ENCODE measurements around the gene TMEM132D. TPM values are rescaled to one million over a fixed set of nuclear protein-coding genes. Genes with fewer than 3 reads are reported as not detected.

Gene TMEM132D
- total RNA-seq, 4 donors from 2014 or later = not detected

DNA sequence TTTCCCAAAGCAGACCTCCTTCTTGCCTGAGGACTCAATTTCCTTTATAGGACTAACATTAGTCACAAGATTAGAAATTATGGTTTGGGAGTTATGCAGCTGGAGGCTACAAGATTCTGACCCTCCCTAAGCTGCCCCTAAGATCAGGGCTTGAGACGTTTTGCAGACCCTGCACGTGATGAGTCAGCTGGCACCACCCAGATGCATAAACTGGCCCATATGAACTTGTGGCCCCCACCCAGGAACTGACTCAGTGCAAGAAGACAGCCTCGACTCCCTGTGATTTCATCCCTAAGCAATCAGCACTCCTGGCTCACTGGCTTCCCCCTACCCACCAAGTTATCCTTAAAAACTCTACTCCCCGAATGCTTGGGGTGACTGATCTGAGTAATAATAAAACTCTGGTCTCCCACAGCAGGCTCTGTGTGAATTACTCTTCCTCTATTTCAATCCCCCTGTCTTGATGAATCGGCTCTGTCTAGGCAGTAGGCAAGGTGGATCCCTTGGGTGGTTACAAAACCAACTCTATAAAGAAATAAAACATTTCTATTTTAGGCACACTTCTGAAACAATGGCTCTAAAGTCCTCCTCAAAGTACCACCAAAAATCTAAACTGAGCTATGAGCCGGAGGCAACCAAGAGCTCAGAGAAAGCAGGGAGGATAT, 233.4 kb downstream of the TMEM132D start:
- TF ChIP-seq, protein P1, sequence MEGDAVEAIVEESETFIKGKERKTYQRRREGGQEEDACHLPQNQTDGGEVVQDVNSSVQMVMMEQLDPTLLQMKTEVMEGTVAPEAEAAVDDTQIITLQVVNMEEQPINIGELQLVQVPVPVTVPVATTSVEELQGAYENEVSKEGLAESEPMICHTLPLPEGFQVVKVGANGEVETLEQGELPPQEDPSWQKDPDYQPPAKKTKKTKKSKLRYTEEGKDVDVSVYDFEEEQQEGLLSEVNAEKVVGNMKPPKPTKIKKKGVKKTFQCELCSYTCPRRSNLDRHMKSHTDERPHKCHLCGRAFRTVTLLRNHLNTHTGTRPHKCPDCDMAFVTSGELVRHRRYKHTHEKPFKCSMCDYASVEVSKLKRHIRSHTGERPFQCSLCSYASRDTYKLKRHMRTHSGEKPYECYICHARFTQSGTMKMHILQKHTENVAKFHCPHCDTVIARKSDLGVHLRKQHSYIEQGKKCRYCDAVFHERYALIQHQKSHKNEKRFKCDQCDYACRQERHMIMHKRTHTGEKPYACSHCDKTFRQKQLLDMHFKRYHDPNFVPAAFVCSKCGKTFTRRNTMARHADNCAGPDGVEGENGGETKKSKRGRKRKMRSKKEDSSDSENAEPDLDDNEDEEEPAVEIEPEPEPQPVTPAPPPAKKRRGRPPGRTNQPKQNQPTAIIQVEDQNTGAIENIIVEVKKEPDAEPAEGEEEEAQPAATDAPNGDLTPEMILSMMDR (IDR thresholded peaks at IDR 0.05; ENCODE audit: low read depth) = no peak

DNA sequence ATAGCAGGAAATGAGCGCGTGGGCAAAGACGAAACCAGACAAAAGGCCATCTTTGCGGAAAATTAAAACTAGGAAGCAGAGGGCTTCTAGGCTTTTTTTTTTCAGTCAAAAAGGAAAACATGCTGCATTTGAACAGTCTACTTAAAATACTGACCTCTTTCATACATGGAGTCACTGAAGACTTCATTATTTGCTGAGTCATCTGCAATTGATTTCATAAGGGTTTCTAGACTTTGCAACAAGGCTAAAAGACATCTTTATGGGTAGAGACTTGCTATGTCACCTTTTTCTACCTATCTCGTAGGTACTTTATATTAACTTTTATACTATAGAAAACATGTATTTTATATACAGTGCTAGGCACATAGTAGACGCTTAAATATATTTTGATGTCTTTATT, 238.4 kb downstream of the TMEM132D start:
- TF ChIP-seq, protein P1 (IDR thresholded peaks at IDR 0.05; ENCODE audit: low read depth) = no peak

DNA sequence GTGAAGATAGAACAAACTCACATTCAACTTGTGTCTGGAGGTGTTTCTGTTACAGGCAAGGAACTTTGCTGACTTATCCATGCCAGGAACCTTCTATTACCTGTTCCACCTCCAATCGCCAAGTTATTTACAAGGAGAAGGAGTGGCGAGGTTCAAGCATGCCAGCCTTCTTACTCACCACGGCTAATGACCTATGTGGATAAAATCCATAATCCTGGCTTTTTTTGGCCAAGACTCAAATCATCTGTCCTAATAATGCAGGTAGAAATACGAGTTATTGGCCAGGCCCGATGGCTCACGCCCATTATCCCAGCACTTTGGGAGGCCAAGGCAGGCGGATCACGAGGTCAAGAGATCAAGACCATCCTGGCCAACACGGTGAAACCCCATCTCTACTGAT, 241.6 kb downstream of the TMEM132D start:
- TF ChIP-seq, protein P1 (IDR thresholded peaks at IDR 0.05; ENCODE audit: low read depth) = no peak

DNA sequence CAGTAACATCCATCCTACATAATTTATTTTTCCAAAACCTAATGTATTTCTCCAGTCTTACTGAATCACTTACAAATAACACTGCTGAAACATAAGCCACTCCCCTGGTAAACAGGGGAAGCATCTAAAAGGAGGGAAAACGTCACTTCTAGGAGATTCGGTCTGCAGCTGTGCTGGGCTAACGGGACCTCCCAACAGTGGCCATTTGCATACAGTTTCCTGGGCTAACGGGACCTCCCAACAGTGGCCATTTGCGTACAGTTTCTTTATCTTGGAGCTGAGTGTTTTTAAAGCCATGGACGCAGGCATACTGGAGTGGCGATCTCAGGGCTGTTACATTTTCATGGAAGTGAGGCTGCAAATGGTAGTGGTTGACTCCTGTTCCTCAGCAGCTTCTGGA, 242.9 kb downstream of the TMEM132D start:
- TF ChIP-seq, protein P1 (IDR thresholded peaks at IDR 0.05; ENCODE audit: low read depth) = no peak

DNA sequence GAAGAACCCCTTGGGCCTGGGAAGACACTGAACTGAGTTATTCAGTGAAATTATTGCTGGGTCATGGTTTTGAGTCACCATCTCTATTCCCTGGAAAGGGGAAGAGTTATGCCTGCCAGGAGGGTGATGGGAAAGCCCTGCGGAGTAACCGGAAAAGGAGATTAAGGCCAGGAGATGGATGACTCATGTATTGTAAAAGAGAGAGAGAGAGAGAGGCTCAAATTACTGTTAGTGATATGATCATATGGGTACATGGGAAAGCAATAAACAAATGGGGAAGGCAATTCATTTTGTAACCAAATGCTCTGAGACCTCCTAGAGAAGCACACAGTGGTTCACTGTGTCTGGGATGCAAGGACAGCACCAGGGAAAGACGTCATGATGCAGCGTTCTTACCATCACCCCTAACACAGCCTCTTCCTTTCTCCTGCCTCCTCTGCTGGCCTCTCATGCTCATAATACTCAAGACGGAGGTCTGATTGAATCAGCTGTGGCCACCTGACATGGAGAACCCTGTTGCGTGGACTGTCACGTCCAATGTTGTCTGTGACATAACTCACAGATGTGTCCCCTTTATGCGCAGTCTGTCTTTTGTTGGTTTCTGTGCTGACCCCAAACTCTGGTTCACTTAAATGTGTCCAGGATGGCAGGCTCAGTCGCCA, 243.7 kb downstream of the TMEM132D start:
- TF ChIP-seq, protein P1 (IDR thresholded peaks at IDR 0.05; ENCODE audit: low read depth) = no peak

DNA sequence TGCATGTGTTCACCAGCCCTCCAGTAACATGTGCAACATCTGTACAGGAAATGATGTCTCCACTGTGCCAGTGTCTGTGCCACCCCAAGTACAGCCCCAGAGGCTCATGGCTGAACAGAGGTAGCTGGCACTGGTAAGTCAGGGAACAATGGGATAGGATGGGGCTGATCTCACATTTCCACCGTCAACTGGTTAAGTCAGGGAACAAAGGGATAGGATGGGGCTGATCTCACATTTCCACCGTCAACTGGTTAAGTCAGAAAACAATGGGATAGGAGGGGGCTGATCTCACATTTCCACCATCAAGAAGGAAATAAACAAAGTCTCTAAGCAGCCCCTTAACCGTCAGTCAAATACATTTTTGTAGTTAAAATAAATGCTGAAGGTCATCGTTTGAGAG, 246.6 kb downstream of the TMEM132D start:
- TF ChIP-seq, protein P1 (IDR thresholded peaks at IDR 0.05; ENCODE audit: low read depth) = no peak

DNA sequence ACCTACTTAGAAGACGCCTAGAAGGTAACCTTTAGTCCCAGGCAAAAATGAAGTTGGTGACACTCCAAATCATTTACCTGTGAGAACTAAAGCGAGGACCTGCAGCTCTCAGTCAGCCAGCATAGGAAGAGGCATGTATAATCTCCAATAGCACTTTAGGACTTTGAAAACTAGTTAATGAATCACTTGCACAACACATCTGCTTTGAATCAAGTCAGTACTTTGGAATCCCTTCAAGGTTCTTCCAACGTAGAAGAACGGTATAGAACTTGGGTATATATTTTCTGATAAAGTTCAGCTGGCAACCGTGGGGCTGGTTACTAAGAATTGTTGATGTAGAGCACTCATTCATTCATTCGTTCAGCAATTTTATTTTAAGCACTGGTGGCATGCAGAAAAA, 251.9 kb downstream of the TMEM132D start:
- TF ChIP-seq, protein P1 (IDR thresholded peaks at IDR 0.05; ENCODE audit: low read depth) = no peak
